Liver (tissue), 9 donors: ENCODE data around the gene CFAP74. TPM values are rescaled to one million over a fixed set of nuclear protein-coding genes. Genes with fewer than 3 reads are reported as not detected.

Source experiments
- DNase-seq: peaks from one replicate; pipeline ENCODE4 v3.0.0-alpha.2; 2017; ENCODE audit warnings: low spot score
- H3K27ac ChIP-seq, 2 donors: one replicate each; pipeline ENCODE4 v1.7.0; 2013; ENCODE audit warnings: inconsistent platforms in 2 of 2, low read length in 2 of 2, control low read depth in 1 of 2, low read depth in 1 of 2, mild to moderate bottlenecking in 1 of 2
- H3K27me3 ChIP-seq, 4 donors: one replicate each; pipeline versions ENCODE4 v1.6.1 to v1.7.0; 2013; ENCODE audit warnings: low read length in 3 of 4, inconsistent platforms in 1 of 4, mild to moderate bottlenecking in 1 of 4, moderate library complexity in 1 of 4; ENCODE audit not compliant: control insufficient read depth in 4 of 4, insufficient read depth in 4 of 4
- H3K36me3 ChIP-seq, 4 donors: one replicate each; pipeline versions ENCODE4 v1.6.1 to v1.7.0; 2013; ENCODE audit warnings: low read length in 3 of 4, mild to moderate bottlenecking in 3 of 4, low read depth in 1 of 4, moderate library complexity in 1 of 4; ENCODE audit not compliant: control insufficient read depth in 4 of 4, insufficient read depth in 3 of 4
- H3K4me1 ChIP-seq, 4 donors: one replicate each; pipeline versions ENCODE4 v1.6.1 to v1.7.0; 2013; ENCODE audit warnings: low read length in 3 of 4, mild to moderate bottlenecking in 3 of 4, moderate library complexity in 1 of 4; ENCODE audit not compliant: control insufficient read depth in 4 of 4, insufficient read depth in 4 of 4
- H3K4me3 ChIP-seq, 3 donors: one replicate each; pipeline versions ENCODE4 v1.6.1 to v1.7.0; 2013; ENCODE audit warnings: low read length in 3 of 3, control low read depth in 1 of 3, low read depth in 1 of 3, mild to moderate bottlenecking in 1 of 3
- H3K9ac ChIP-seq, 2 donors: one replicate each; pipeline ENCODE4 v1.7.0; 2013; ENCODE audit warnings: low read length in 2 of 2, mild to moderate bottlenecking in 2 of 2, moderate library complexity in 2 of 2, control low read depth in 1 of 2, low read depth in 1 of 2
- H3K9me3 ChIP-seq, 4 donors: one replicate each; pipeline versions ENCODE4 v1.6.1 to v1.7.0; 2013; ENCODE audit warnings: low read length in 3 of 4; ENCODE audit not compliant: control insufficient read depth in 4 of 4
- EGR1 ChIP-seq, 2 donors: IDR thresholded peaks; 2 replicates each; pipeline ENCODE4 v1.6.1; 2016 to 2018; ENCODE audit warnings: antibody characterized with exemption in 2 of 2, low read depth in 2 of 2
- FOXA1 ChIP-seq: IDR thresholded peaks from 2 replicates; pipeline ENCODE4 v1.6.1; 2016; ENCODE audit warnings: antibody characterized with exemption
- FOXA2 ChIP-seq: IDR thresholded peaks from 2 replicates; pipeline ENCODE4 v1.6.1; 2016; ENCODE audit warnings: antibody characterized with exemption
- GABPA ChIP-seq, 2 donors: IDR thresholded peaks in 1 of 2; conservative IDR thresholded peaks in 1 of 2; 2 replicates each; pipeline ENCODE4 v1.6.1; 2016; ENCODE audit warnings: antibody characterized with exemption in 2 of 2, mild to moderate bottlenecking in 1 of 2, moderate library complexity in 1 of 2
- HNF4G ChIP-seq: IDR thresholded peaks from 2 replicates; pipeline ENCODE4 v1.6.1; 2016; ENCODE audit warnings: antibody characterized with exemption
- JUND ChIP-seq, 2 donors: IDR thresholded peaks; 2 replicates each; pipeline ENCODE4 v1.6.1; 2016; ENCODE audit warnings: antibody characterized with exemption in 2 of 2
- NR2F2 ChIP-seq: IDR thresholded peaks from 2 replicates; pipeline ENCODE4 v1.6.1; 2016; ENCODE audit warnings: antibody characterized with exemption
- RAD21 ChIP-seq, 2 donors: IDR thresholded peaks; 2 replicates each; pipeline ENCODE4 v1.6.1; 2016; ENCODE audit warnings: antibody characterized with exemption in 2 of 2, mild to moderate bottlenecking in 2 of 2
- RXRA ChIP-seq, 2 donors: IDR thresholded peaks; 2 replicates each; pipeline ENCODE4 v1.6.1; 2017 to 2018; ENCODE audit warnings: antibody characterized with exemption in 2 of 2, mild to moderate bottlenecking in 1 of 2
- SP1 ChIP-seq: IDR thresholded peaks from 2 replicates; pipeline ENCODE4 v1.6.1; 2018; ENCODE audit warnings: antibody characterized with exemption, mild to moderate bottlenecking
- TAF1 ChIP-seq: conservative IDR thresholded peaks from 2 replicates; pipeline ENCODE4 v1.6.1; 2016; ENCODE audit warnings: antibody characterized with exemption, mild to moderate bottlenecking
- YY1 ChIP-seq: IDR thresholded peaks from 2 replicates; pipeline ENCODE4 v1.6.1; 2016; ENCODE audit warnings: antibody characterized with exemption, mild to moderate bottlenecking
- WGBS: extraction: QIAGEN DNeasy Blood & Tissue Kit; methylation state at CpG from one replicate; pipeline ENCODE4 v1.1.7; 2013; 5-methylcytosine and 5-hydroxymethylcytosine counted together
- polyA plus RNA-seq, 2 donors: library from polyadenylated mRNA; stranded (reverse) in 1 of 2; unstranded in 1 of 2; fragments of 200-250 nt in 1 of 2; fragments of >200 nt in 1 of 2; fragmentation: Nextera tagmentation in 1 of 2; extraction: Ambion mirVana in 1 of 2; gene quantifications; one replicate each; pipeline versions ENCODE4 v1.2.1 to v1.2.3, GENCODE V29; 2013 to 2015
- total RNA-seq, 2 donors: library from RNA; depleted of rRNA; stranded (reverse); fragments of >200 nt; gene quantifications; one replicate each; pipeline ENCODE4 v1.2.3, GENCODE V29; 2014
- TF ChIP-seq, protein P1 (sequence below): IDR thresholded peaks from 2 replicates; pipeline ENCODE4 v1.6.1; 2016; ENCODE audit warnings: antibody characterized with exemption
- TF ChIP-seq, protein P2 (sequence below): IDR thresholded peaks from 2 replicates; pipeline ENCODE4 v1.6.1; 2016; ENCODE audit warnings: antibody characterized with exemption, mild to moderate bottlenecking
- TF ChIP-seq, protein P3 (sequence below): IDR thresholded peaks from 2 replicates; pipeline ENCODE4 v1.6.1; 2016; ENCODE audit warnings: antibody characterized with exemption
- TF ChIP-seq, protein P4 (sequence below): IDR thresholded peaks from 2 replicates; pipeline ENCODE4 v1.6.1; 2016; ENCODE audit warnings: antibody characterized with exemption
- TF ChIP-seq, protein P5 (sequence below): fragments of 150-350 bp; IDR thresholded peaks from 2 replicates; pipeline ENCODE4 v1.5.1; 2017; ENCODE audit warnings: improper control_type of control experiment, low read depth, low read length; ENCODE audit not compliant: missing input control
- donor health status: healthy.
- donor health status: healthy.
- donor health status: healthy.
- donor health status: healthy.
- donor health status: healthy.

Gene CFAP74
- total and polyA plus RNA-seq, 4 donors = under 0.01 to 0.31 TPM; not detected in 2

DNA sequence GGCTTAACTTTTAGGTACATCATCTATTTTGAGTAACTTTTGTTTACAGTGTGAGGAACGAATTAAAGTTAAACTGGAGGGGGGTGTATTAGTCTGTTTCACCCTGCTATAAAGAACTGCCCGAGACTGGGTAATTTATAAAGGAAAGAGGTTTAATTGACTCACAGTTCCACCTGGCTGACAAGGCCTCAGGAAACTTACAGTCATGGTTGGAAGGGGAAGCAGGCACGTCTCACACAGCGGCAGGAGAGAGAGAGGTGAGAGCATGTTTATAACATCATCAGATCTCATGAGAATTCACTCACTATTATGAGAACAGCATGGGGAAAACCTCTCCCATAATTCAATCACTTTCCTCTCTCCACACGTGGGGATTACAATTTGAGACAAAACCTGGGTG lies 52.6 kb downstream of the CFAP74 start:
- TF ChIP-seq TAF1 = no peak
- TF ChIP-seq FOXA2 = no peak
- TF ChIP-seq FOXA1 = no peak
- no peak for TF ChIP-seq NR2F2
- Histone ChIP-seq H3K27ac (no peak overlapping the region), H3K9ac (no peak overlapping the region), H3K27me3 (no peaks in the 10 kb centered on the region), H3K36me3 (no peaks in the 10 kb centered on the region), H3K9me3 (peaks cover 0 to 1% (median 0%) of the 10 kb centered on the region in 4 donors), H3K4me1 (peaks cover 7 to 14% (median 13%) of the 10 kb centered on the region in 4 donors), H3K4me3 (no peak overlapping the region)
- 89% methylated on average over 5 of the region's 5 CpGs for WGBS
- DNase-seq = no peak

DNA sequence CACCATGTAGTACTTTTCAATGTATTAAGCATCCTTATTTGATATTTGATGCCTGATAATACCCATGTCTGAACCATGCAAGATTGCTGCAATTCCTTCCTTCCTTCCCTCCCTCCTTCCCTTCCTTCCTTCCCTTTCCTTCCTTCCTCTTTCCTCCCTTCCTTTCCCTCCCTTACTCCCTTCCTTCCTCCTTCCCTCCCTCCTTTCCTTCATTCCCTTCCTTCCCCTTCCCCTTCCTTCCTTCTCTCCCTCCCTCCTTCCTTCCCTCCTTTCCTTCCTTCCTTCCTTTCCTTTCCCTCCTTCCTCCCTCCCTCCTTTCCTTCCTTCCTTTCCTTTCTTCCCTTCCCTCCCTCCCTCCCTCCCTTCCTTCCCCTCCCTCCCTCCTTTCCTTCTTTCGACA lies 54.8 kb downstream of the CFAP74 start:
- H3K9me3 ChIP-seq = peaks cover 0 to 1% (median 0%) of the 10 kb centered on the region in 4 donors

More for the DNA sequence above, 54.8 kb downstream of the CFAP74 start:
- no peak overlapping the region for H3K4me3 ChIP-seq
- H3K36me3 ChIP-seq = no peaks in the 10 kb centered on the region
- no peak for DNase-seq
- no peak overlapping the region for H3K9ac ChIP-seq
- 53% methylated on average over 1 of the region's 1 CpG for WGBS
- no peak for TF ChIP-seq TAF1
- TF ChIP-seq, protein P1, sequence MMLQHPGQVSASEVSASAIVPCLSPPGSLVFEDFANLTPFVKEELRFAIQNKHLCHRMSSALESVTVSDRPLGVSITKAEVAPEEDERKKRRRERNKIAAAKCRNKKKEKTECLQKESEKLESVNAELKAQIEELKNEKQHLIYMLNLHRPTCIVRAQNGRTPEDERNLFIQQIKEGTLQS = no peak
- TF ChIP-seq, protein P2, sequence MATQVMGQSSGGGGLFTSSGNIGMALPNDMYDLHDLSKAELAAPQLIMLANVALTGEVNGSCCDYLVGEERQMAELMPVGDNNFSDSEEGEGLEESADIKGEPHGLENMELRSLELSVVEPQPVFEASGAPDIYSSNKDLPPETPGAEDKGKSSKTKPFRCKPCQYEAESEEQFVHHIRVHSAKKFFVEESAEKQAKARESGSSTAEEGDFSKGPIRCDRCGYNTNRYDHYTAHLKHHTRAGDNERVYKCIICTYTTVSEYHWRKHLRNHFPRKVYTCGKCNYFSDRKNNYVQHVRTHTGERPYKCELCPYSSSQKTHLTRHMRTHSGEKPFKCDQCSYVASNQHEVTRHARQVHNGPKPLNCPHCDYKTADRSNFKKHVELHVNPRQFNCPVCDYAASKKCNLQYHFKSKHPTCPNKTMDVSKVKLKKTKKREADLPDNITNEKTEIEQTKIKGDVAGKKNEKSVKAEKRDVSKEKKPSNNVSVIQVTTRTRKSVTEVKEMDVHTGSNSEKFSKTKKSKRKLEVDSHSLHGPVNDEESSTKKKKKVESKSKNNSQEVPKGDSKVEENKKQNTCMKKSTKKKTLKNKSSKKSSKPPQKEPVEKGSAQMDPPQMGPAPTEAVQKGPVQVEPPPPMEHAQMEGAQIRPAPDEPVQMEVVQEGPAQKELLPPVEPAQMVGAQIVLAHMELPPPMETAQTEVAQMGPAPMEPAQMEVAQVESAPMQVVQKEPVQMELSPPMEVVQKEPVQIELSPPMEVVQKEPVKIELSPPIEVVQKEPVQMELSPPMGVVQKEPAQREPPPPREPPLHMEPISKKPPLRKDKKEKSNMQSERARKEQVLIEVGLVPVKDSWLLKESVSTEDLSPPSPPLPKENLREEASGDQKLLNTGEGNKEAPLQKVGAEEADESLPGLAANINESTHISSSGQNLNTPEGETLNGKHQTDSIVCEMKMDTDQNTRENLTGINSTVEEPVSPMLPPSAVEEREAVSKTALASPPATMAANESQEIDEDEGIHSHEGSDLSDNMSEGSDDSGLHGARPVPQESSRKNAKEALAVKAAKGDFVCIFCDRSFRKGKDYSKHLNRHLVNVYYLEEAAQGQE = no peak
- TF ChIP-seq GABPA (IDR thresholded peaks at IDR 0.05 in 1 of 2, conservative IDR thresholded peaks at IDR 0.05 in 1 of 2) = no peak
- no peak for TF ChIP-seq FOXA2
- TF ChIP-seq RXRA (IDR thresholded peaks at IDR 0.05) = no peak
- TF ChIP-seq EGR1 (IDR thresholded peaks at IDR 0.05; ENCODE audit: low read depth in 2 of 2) = no peak
- TF ChIP-seq FOXA1 = no peak
- TF ChIP-seq JUND (IDR thresholded peaks at IDR 0.05) = no peak
- no peak for TF ChIP-seq HNF4G
- no peak for TF ChIP-seq YY1
- TF ChIP-seq, protein P3, sequence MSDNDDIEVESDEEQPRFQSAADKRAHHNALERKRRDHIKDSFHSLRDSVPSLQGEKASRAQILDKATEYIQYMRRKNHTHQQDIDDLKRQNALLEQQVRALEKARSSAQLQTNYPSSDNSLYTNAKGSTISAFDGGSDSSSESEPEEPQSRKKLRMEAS = no peak
- no peak for TF ChIP-seq RAD21 (IDR thresholded peaks at IDR 0.05)
- no peak for TF ChIP-seq SP1
- no peak for TF ChIP-seq NR2F2
- TF ChIP-seq, protein P4, sequence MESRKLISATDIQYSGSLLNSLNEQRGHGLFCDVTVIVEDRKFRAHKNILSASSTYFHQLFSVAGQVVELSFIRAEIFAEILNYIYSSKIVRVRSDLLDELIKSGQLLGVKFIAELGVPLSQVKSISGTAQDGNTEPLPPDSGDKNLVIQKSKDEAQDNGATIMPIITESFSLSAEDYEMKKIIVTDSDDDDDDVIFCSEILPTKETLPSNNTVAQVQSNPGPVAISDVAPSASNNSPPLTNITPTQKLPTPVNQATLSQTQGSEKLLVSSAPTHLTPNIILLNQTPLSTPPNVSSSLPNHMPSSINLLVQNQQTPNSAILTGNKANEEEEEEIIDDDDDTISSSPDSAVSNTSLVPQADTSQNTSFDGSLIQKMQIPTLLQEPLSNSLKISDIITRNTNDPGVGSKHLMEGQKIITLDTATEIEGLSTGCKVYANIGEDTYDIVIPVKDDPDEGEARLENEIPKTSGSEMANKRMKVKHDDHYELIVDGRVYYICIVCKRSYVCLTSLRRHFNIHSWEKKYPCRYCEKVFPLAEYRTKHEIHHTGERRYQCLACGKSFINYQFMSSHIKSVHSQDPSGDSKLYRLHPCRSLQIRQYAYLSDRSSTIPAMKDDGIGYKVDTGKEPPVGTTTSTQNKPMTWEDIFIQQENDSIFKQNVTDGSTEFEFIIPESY = no peak
- TF ChIP-seq, protein P5, sequence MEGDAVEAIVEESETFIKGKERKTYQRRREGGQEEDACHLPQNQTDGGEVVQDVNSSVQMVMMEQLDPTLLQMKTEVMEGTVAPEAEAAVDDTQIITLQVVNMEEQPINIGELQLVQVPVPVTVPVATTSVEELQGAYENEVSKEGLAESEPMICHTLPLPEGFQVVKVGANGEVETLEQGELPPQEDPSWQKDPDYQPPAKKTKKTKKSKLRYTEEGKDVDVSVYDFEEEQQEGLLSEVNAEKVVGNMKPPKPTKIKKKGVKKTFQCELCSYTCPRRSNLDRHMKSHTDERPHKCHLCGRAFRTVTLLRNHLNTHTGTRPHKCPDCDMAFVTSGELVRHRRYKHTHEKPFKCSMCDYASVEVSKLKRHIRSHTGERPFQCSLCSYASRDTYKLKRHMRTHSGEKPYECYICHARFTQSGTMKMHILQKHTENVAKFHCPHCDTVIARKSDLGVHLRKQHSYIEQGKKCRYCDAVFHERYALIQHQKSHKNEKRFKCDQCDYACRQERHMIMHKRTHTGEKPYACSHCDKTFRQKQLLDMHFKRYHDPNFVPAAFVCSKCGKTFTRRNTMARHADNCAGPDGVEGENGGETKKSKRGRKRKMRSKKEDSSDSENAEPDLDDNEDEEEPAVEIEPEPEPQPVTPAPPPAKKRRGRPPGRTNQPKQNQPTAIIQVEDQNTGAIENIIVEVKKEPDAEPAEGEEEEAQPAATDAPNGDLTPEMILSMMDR = no peak
- no peak overlapping the region for H3K27ac ChIP-seq
- no peaks in the 10 kb centered on the region for H3K27me3 ChIP-seq
- peaks cover 7 to 20% (median 14%) of the 10 kb centered on the region in 4 donors for H3K4me1 ChIP-seq
